GM10248 (cell line): Measurements from ENCODE around the gene ZP1.

Source experiments
- CTCF ChIA-PET: fragments of 300-600 bp; sonication (Branson Sonifier 250); formaldehyde crosslinking; extraction: SDS; loops from one replicate; lab custom pipeline; 2021; ENCODE audit warnings: antibody characterized with exemption; lab: Yijun Ruan, JAX
- POLR2A ChIA-PET: fragments of 350-650 bp; sonication (Branson Sonifier 250); formaldehyde crosslinking; extraction: SDS; loops from one replicate; lab custom pipeline; 2020; ENCODE audit warnings: antibody characterized with exemption; lab: Yijun Ruan, JAX
- DNase-seq: peaks from one replicate; pipeline ENCODE4 v3.0.0; 2012; ENCODE audit errors: extremely low spot score
- TF ChIP-seq, protein P1 (sequence below): IDR thresholded peaks from 2 replicates; pipeline ENCODE4 v1.5.1; 2012; ENCODE audit warnings: mild to moderate bottlenecking, low read depth; ENCODE audit errors: extremely low read depth, missing control alignments, control extremely low read depth

The ZP1 gene

DNA sequence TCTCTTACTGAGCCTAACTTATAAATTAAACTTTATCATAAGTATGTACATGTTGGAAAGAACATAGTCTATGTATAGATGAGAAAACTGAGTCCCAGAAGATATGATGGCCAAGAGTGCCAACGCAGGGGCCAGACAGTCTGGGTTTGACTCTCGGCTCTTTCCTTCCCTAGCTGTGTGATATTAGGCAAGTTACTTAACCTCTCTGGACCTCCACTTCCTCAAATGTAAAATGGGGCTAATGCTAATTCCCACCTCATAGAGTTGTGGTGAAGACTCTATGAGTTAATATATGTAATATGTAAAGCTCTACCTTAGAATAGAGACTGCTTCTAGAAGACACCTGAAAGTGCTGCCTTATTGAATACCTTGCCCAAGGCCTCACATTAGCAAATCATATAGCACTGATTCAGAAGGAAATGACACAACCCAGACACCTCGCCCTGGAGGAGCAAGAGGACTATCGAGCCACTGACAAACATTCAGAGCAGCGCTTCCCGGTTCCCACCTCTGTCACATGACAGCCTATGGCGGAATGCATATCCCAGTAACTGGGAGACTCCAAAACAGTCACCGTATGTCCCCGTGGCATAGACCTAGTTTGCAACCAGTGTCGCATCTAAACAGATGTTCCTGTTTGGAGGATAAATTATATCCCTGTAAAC, 36.7 kb upstream of the ZP1 start:
- DNase-seq: no peak
- POLR2A ChIA-PET: interaction anchor here (0.7 kb wide), 1 partner anchor 218 kb away, joined by 3 read pairs; no protein-coding TSS in a partner anchor
- TF ChIP-seq, protein P1, sequence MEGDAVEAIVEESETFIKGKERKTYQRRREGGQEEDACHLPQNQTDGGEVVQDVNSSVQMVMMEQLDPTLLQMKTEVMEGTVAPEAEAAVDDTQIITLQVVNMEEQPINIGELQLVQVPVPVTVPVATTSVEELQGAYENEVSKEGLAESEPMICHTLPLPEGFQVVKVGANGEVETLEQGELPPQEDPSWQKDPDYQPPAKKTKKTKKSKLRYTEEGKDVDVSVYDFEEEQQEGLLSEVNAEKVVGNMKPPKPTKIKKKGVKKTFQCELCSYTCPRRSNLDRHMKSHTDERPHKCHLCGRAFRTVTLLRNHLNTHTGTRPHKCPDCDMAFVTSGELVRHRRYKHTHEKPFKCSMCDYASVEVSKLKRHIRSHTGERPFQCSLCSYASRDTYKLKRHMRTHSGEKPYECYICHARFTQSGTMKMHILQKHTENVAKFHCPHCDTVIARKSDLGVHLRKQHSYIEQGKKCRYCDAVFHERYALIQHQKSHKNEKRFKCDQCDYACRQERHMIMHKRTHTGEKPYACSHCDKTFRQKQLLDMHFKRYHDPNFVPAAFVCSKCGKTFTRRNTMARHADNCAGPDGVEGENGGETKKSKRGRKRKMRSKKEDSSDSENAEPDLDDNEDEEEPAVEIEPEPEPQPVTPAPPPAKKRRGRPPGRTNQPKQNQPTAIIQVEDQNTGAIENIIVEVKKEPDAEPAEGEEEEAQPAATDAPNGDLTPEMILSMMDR: no peak
- CTCF ChIA-PET: interaction anchor here (0.6 to 6.7 kb wide), 56 partner anchors 10 to 686 kb away, joined by 3 to 157 read pairs (median 4); partner anchors contain the start of genes CCDC86, MS4A10, PRPF19 and PTGDR2

DNA sequence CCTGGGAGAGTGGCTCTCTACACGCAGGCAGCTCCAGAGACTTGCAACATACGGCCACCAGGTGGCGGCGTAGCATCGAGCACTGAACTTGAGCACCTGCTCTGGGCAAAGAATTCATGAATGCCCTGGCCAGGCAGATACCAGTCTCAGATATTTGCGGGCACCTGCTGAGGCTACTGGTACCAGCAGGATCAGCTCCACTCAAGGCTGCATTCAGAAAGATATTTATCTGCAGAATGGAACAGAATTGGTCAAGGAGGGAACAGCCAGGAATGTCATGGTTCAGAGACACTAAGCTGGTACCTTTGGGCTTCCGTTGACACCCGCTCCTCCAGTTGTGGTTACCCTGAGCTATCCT, 36.2 kb upstream of the ZP1 start:
- POLR2A ChIA-PET: no interaction called here
- CTCF ChIA-PET: interaction anchor here (0.6 to 6.7 kb wide), 62 partner anchors 10 to 686 kb away, joined by 3 to 157 read pairs (median 4); partner anchors contain the start of genes CCDC86, MS4A10, PRPF19 and PTGDR2
- TF ChIP-seq, protein P1: peak; percentile 96
- DNase-seq: peak; percentile 84

DNA sequence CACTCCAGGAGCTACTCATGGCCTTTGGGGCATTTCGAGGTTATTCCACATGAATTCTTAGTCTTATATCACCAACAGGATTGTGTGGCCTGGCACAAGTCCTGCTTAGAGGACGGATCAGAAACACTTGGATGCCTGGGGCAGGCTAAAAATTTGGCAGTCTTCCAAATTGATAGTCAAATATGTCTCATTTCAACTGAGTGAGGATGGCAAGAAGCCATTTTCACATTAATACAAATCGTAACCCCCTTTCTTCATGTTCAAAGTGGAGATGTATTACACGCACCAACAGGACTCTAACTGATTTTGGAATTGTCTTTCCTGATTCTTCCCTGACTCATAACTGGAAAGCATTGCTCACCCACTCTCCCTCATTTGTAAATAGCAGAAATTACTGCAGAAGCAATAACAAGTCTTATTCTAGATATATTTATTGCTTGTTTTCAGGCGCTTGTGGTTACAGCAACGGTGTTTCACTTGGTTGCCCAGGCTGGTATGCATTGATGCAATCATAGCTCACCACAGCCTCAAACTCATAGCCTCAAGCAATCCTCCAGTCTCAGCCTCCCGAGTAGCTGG, 35.8 kb upstream of the ZP1 start:
- ChIA-PET CTCF (interaction anchor here (0.6 to 6.7 kb wide), 53 partner anchors 9 to 686 kb away, joined by 3 to 157 read pairs (median 5); partner anchors contain the start of genes CCDC86, MS4A10, PRPF19 and PTGDR2), POLR2A (no interaction called here)
- TF ChIP-seq, protein P1: no peak
- no peak for DNase-seq

DNA sequence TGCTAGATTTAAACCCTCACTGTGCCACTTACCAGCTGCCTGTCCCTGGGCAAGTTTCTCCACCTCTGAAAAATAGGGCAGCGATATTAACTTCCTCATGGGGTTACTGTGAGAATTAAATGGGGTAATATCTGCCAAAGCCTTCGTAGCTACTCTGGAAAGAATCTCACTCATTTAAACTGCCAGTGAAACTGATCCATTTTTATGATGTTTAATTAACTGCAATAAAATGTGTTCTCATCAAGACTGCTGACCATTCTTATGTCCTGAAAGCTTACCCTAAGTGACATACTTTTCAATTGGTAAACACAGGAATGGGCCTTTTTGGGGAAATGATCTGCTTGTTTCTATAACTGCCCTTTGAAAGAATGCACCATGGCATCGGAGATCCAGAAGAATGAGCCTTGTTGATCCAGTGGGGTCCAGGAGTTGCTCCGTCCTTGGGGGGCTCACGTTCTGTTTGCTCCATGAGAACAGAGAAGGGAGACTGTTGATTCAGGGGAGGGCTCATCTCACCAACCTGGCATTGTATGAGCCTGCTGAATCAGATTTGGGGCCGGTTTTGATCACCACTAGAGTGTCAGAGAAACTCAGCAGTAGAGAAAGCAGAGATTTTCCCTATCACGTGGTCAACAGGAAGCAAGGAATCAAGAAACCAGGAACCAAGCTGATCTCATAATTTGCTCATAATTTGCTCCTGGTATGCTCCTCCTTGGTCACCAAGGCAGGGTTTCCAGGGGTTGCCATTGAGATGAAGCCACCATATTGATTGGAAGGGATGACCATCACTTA, 32.4 kb upstream of the ZP1 start:
- ChIA-PET CTCF (interaction anchor here (0.7 to 3.8 kb wide), 4 partner anchors 53 to 352 kb away, joined by 3 to 14 read pairs (median 5); no protein-coding TSS in a partner anchor), POLR2A (no interaction called here)
- TF ChIP-seq, protein P1: no peak
- DNase-seq: no peak

DNA sequence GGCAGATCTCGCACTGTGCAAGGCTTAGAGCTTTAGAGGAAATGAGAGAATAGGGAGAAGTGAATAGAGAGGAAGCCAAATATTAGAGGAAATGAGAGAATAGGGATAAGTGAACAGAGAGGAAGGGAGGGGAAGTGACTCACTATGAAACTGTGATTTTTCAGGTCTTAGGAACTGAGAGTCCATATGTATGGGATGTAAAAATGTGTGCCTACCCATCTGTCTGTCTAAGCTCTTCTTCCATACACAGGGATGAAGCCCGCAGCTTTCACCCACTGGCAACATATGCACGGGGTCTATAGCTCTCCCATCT, 31.9 kb upstream of the ZP1 start:
- ChIA-PET POLR2A (no interaction called here), CTCF (interaction anchor here (0.7 to 3.8 kb wide), 4 partner anchors 52 to 352 kb away, joined by 3 to 14 read pairs (median 9); no protein-coding TSS in a partner anchor)
- TF ChIP-seq, protein P1: no peak
- DNase-seq: no peak
